ENCODE data around the gene CYB5R3. TPM values are rescaled to one million over a fixed set of nuclear protein-coding genes. Genes with fewer than 3 reads are reported as not detected.
A peak's percentile ranks its signal among the peaks of the same experiment; 100 is the strongest.

Gene CYB5R3
- total RNA-seq, 5 donors from 2014 or later (not counting 1 experiment from before 2014, with no cell fraction given) = 40.8 to 58.6 (median 51.0) TPM

GRCh38 chr22:42587588-42588175 is 61.5 kb downstream of the CYB5R3 start:
- no peak for ATAC-seq (replicated peaks in 1 of 4)

GRCh38 chr22:42586381-42586780 is 62.8 kb downstream of the CYB5R3 start:
- Mint-ChIP-seq H3K27me3 (no peaks in the 10 kb centered on the region), H3K4me1 (peaks cover 8 to 9% (median 8%) of the 10 kb centered on the region in 3 donors), H3K36me3 (peaks cover 48% of the 10 kb centered on the region), H3K27ac (no peak overlapping the region), H3K4me3 (no peak overlapping the region), H3K9me3 (no peaks in the 10 kb centered on the region)
- ATAC-seq (replicated peaks in 1 of 4) (no peak), DNase-seq (no peak)
- ChIA-PET POLR2A (no interaction called here), CTCF (no interaction called here)
- no peaks in the 10 kb centered on the region for H3K9me3 ChIP-seq
- no peak overlapping the region for H3K27ac ChIP-seq (ENCODE audit: low read length)
- H3K36me3 ChIP-seq (ENCODE audit: control insufficient read depth in 2 of 2, extremely low read depth in 1 of 2, insufficient read depth in 1 of 2, low read length in 1 of 2) = peaks cover 29 to 64% of the 10 kb centered on the region in 2 donors
- no peak overlapping the region for H3K4me3 ChIP-seq (ENCODE audit: control insufficient read depth in 1 of 2, extremely low read depth in 1 of 2, low read length in 1 of 2)
- 100% methylated on average over 1 of the region's 4 CpGs for WGBS (ENCODE audit: insufficient coverage)
- H3K27me3 ChIP-seq (replicated peaks in 1 of 2; ENCODE audit: control insufficient read depth in 2 of 2, extremely low read depth in 1 of 2, insufficient read depth in 2 of 2, low read length in 1 of 2) = no peaks in the 10 kb centered on the region
- H3K4me1 ChIP-seq (ENCODE audit: control insufficient read depth in 1 of 2, extremely low read depth in 1 of 2, insufficient read depth in 2 of 2, low read length in 2 of 2) = peaks cover 0 to 11% of the 10 kb centered on the region in 2 experiments

More at GRCh38 chr22:42587588-42588175, 61.5 kb downstream of the CYB5R3 start:
- Histone ChIP-seq H3K9me3 (no peaks in the 10 kb centered on the region), H3K36me3 (ENCODE audit: control insufficient read depth in 2 of 2, extremely low read depth in 1 of 2, insufficient read depth in 1 of 2, low read length in 1 of 2) (peaks cover 38 to 77% of the 10 kb centered on the region in 2 donors), H3K4me1 (ENCODE audit: control insufficient read depth in 1 of 2, extremely low read depth in 1 of 2, insufficient read depth in 2 of 2, low read length in 2 of 2) (peaks cover 0 to 3% of the 10 kb centered on the region in 2 experiments), H3K27ac (ENCODE audit: low read length) (no peak overlapping the region), H3K4me3 (ENCODE audit: control insufficient read depth in 1 of 2, extremely low read depth in 1 of 2, low read length in 1 of 2) (no peak overlapping the region), H3K27me3 (replicated peaks in 1 of 2; ENCODE audit: control insufficient read depth in 2 of 2, extremely low read depth in 1 of 2, insufficient read depth in 2 of 2, low read length in 1 of 2) (no peaks in the 10 kb centered on the region)
- CTCF ChIA-PET = no interaction called here
- Mint-ChIP-seq H3K36me3 (peaks cover 53% of the 10 kb centered on the region), H3K27ac (no peak overlapping the region), H3K4me3 (no peak overlapping the region), H3K9me3 (no peaks in the 10 kb centered on the region), H3K4me1 (peaks cover 0 to under 1% (median 0%) of the 10 kb centered on the region in 3 donors), H3K27me3 (no peaks in the 10 kb centered on the region)
- DNase-seq = no peak
- POLR2A ChIA-PET = interaction anchor here in 1 of 2 donors (0.6 kb wide), 1 partner anchor 947 kb away, joined by 3 read pairs; no protein-coding TSS in a partner anchor
- WGBS (ENCODE audit: insufficient coverage) = 100% methylated on average over 1 of the region's 5 CpGs

- Mint-ChIP-seq H3K4me1 (peaks cover 13 to 17% (median 14%) of the 10 kb centered on the region in 3 donors), H3K4me3 (no peak overlapping the region), H3K27ac (no peak overlapping the region), H3K27me3 (no peaks in the 10 kb centered on the region), H3K36me3 (peaks cover 48% of the 10 kb centered on the region), H3K9me3 (no peaks in the 10 kb centered on the region)
- Histone ChIP-seq H3K27me3 (replicated peaks in 1 of 2; ENCODE audit: control insufficient read depth in 2 of 2, extremely low read depth in 1 of 2, insufficient read depth in 2 of 2, low read length in 1 of 2) (no peaks in the 10 kb centered on the region), H3K36me3 (ENCODE audit: control insufficient read depth in 2 of 2, extremely low read depth in 1 of 2, insufficient read depth in 1 of 2, low read length in 1 of 2) (peaks cover 26 to 55% of the 10 kb centered on the region in 2 donors), H3K9me3 (no peaks in the 10 kb centered on the region), H3K27ac (ENCODE audit: low read length) (no peak overlapping the region), H3K4me3 (ENCODE audit: control insufficient read depth in 1 of 2, extremely low read depth in 1 of 2, low read length in 1 of 2) (no peak overlapping the region), H3K4me1 (ENCODE audit: control insufficient read depth in 1 of 2, extremely low read depth in 1 of 2, insufficient read depth in 2 of 2, low read length in 2 of 2) (peaks cover 2 to 18% of the 10 kb centered on the region in 2 experiments)
- DNase-seq = no peak
- ChIA-PET POLR2A (interaction anchor here in 1 of 2 donors (0.6 to 0.9 kb wide), 2 partner anchors 15 to 20 kb away, joined by 3 to 4 read pairs; no protein-coding TSS in a partner anchor), CTCF (interaction anchor here in 1 of 2 donors (0.6 kb wide), 1 partner anchor 41 kb away, joined by 3 read pairs; no protein-coding TSS in a partner anchor)
- WGBS (ENCODE audit: insufficient coverage) = 92% methylated on average over 3 of the region's 8 CpGs
- no peak for ATAC-seq (replicated peaks in 1 of 4)
These were observed 64.1 kb downstream of the CYB5R3 start for GRCh38 chr22:42585096-42585495.

GRCh38 chr22:42584364-42584940 is 64.7 kb downstream of the CYB5R3 start:
- DNase-seq (no peak), ATAC-seq (replicated peaks in 1 of 4) (no peak)
- Mint-ChIP-seq H3K4me3 (no peak overlapping the region), H3K9me3 (no peaks in the 10 kb centered on the region), H3K27me3 (no peaks in the 10 kb centered on the region), H3K4me1 (peaks cover 13 to 17% (median 16%) of the 10 kb centered on the region in 3 donors), H3K27ac (no peak overlapping the region), H3K36me3 (peaks cover 42% of the 10 kb centered on the region)
- ChIA-PET CTCF (interaction anchor here in 1 of 2 donors (0.6 kb wide), 1 partner anchor 40 kb away, joined by 3 read pairs; no protein-coding TSS in a partner anchor), POLR2A (interaction anchor here in 1 of 2 donors (0.9 kb wide), 1 partner anchor 20 kb away, joined by 3 read pairs; no protein-coding TSS in a partner anchor)
- Histone ChIP-seq H3K27ac (ENCODE audit: low read length) (no peak overlapping the region), H3K4me3 (ENCODE audit: control insufficient read depth in 1 of 2, extremely low read depth in 1 of 2, low read length in 1 of 2) (no peak overlapping the region), H3K4me1 (ENCODE audit: control insufficient read depth in 1 of 2, extremely low read depth in 1 of 2, insufficient read depth in 2 of 2, low read length in 2 of 2) (peaks cover 2 to 18% of the 10 kb centered on the region in 2 experiments), H3K27me3 (replicated peaks in 1 of 2; ENCODE audit: control insufficient read depth in 2 of 2, extremely low read depth in 1 of 2, insufficient read depth in 2 of 2, low read length in 1 of 2) (no peaks in the 10 kb centered on the region), H3K36me3 (ENCODE audit: control insufficient read depth in 2 of 2, extremely low read depth in 1 of 2, insufficient read depth in 1 of 2, low read length in 1 of 2) (peaks cover 24 to 52% of the 10 kb centered on the region in 2 donors), H3K9me3 (no peaks in the 10 kb centered on the region)
- 93% methylated on average over 2 of the region's 4 CpGs for WGBS (ENCODE audit: insufficient coverage)

- H3K36me3 Mint-ChIP-seq = peaks cover 43% of the 10 kb centered on the region
- peaks cover 13 to 17% (median 16%) of the 10 kb centered on the region in 3 donors for H3K4me1 Mint-ChIP-seq
- no peaks in the 10 kb centered on the region for H3K9me3 Mint-ChIP-seq
- Histone ChIP-seq H3K36me3 (ENCODE audit: control insufficient read depth in 2 of 2, extremely low read depth in 1 of 2, insufficient read depth in 1 of 2, low read length in 1 of 2) (peaks cover 25 to 51% of the 10 kb centered on the region in 2 donors), H3K4me1 (ENCODE audit: control insufficient read depth in 1 of 2, extremely low read depth in 1 of 2, insufficient read depth in 2 of 2, low read length in 2 of 2) (peaks cover 2 to 18% of the 10 kb centered on the region in 2 experiments), H3K27ac (ENCODE audit: low read length) (no peak overlapping the region), H3K4me3 (ENCODE audit: control insufficient read depth in 1 of 2, extremely low read depth in 1 of 2, low read length in 1 of 2) (no peak overlapping the region), H3K27me3 (replicated peaks in 1 of 2; ENCODE audit: control insufficient read depth in 2 of 2, extremely low read depth in 1 of 2, insufficient read depth in 2 of 2, low read length in 1 of 2) (no peaks in the 10 kb centered on the region), H3K9me3 (no peaks in the 10 kb centered on the region)
- H3K4me3 Mint-ChIP-seq = peak overlapping the region; percentile 78 to 91 (median 78)
- no peaks in the 10 kb centered on the region for H3K27me3 Mint-ChIP-seq
- CTCF ChIA-PET = no interaction called here
- peak overlapping the region in 1 of 2 donors; percentile 22 for H3K27ac Mint-ChIP-seq
- ATAC-seq (replicated peaks in 1 of 4) = no peak
- WGBS (ENCODE audit: insufficient coverage) = 83% methylated on average over 1 of the region's 1 CpG
- POLR2A ChIA-PET = interaction anchor here in 1 of 2 donors (2.8 kb wide), 1 partner anchor 31 kb away, joined by 13 read pairs; the partner anchor contains the start of gene POLDIP3
- DNase-seq = no peak
These were observed 66.2 kb downstream of the CYB5R3 start for GRCh38 chr22:42582987-42583386.
